NCI-H1417 treated with DMSO at 0.1 percent for 48 hours (cell line): ENCODE results near the gene ZAP70.

ENCODE experiments used
- DNase-seq: peaks from one replicate; lab custom pipeline; 2025; lab: John Stamatoyannopoulos, UW

The ZAP70 gene

GRCh38 chr2:97788986-97789644 lies 75.7 kb downstream of the ZAP70 start:
- no peak for DNase-seq
